GM18511 (cell line): ENCODE data around the gene TTF2.

Experiments
- ATAC-seq: cut with Tn5 transposase; IDR thresholded peaks from one replicate; pipeline ENCODE4 v1.9.1; 2021; ENCODE audit warnings: mild to moderate bottlenecking, moderate library complexity; ENCODE audit not compliant: unreplicated experiment

Gene TTF2

GRCh38 chr1:117045644-117046043 is 14.5 kb upstream of the TTF2 start:
- no peak for ATAC-seq

GRCh38 chr1:117046781-117047180 is 13.3 kb upstream of the TTF2 start:
- ATAC-seq, result no peak

- no peak for ATAC-seq
Observed at GRCh38 chr1:117047271-117047670, 12.9 kb upstream of the TTF2 start.

- ATAC-seq, result no peak
Observed at GRCh38 chr1:117049857-117050256, 10.3 kb upstream of the TTF2 start.

- ATAC-seq, result peak; percentile 93
Observed at GRCh38 chr1:117051224-117052064, 8.7 kb upstream of the TTF2 start.

GRCh38 chr1:117054068-117054467 is 6.1 kb upstream of the TTF2 start:
- ATAC-seq, result no peak

GRCh38 chr1:117058810-117059209 is 1.3 kb upstream of the TTF2 start:
- no peak for ATAC-seq

- peak; percentile 35 for ATAC-seq
Observed at GRCh38 chr1:117059334-117059677, 820 bp upstream of the TTF2 start.

- peak; percentile 12 for ATAC-seq
Observed at GRCh38 chr1:117060441-117061317, 553 bp downstream of the TTF2 start.

- ATAC-seq, result peak; percentile 19
Observed at GRCh38 chr1:117061986-117062415, 1.9 kb downstream of the TTF2 start.

- no peak for ATAC-seq
Observed at GRCh38 chr1:117066367-117066766, 6.2 kb downstream of the TTF2 start.

GRCh38 chr1:117067533-117068370 is 7.6 kb downstream of the TTF2 start:
- peak; percentile 87 for ATAC-seq

GRCh38 chr1:117068580-117068979 is 8.5 kb downstream of the TTF2 start:
- no peak for ATAC-seq

- ATAC-seq, result no peak
Observed at GRCh38 chr1:117069220-117069844, 9.2 kb downstream of the TTF2 start.

GRCh38 chr1:117070124-117070523 is 10.0 kb downstream of the TTF2 start:
- ATAC-seq, result no peak

- no peak for ATAC-seq
Observed at GRCh38 chr1:117076648-117077047, 16.5 kb downstream of the TTF2 start.

- ATAC-seq, result no peak
Observed at GRCh38 chr1:117077267-117077666, 17.1 kb downstream of the TTF2 start.

GRCh38 chr1:117079737-117080136 is 19.6 kb downstream of the TTF2 start:
- ATAC-seq, result no peak

GRCh38 chr1:117084231-117084630 is 24.1 kb downstream of the TTF2 start:
- ATAC-seq, result no peak

- ATAC-seq, result no peak
Observed at GRCh38 chr1:117087686-117088085, 27.6 kb downstream of the TTF2 start.

- no peak for ATAC-seq
Observed at GRCh38 chr1:117089996-117090395, 29.9 kb downstream of the TTF2 start.
